ENCODE measurements around the gene FOXRED1.

The FOXRED1 gene

GRCh38 chr11:126310992-126311310, 42.0 kb downstream of the FOXRED1 start:
- no peak overlapping the region for H3K4me3 ChIP-seq (ENCODE audit: low read depth, low read length)
- no peak for TF ChIP-seq CTCF (IDR thresholded peaks at IDR 0.05; ENCODE audit: low read depth, low read length)

GRCh38 chr11:126311401-126312291, 42.7 kb downstream of the FOXRED1 start:
- H3K4me3 ChIP-seq (ENCODE audit: low read depth, low read length) = no peak overlapping the region
- no peak for TF ChIP-seq CTCF (IDR thresholded peaks at IDR 0.05; ENCODE audit: low read depth, low read length)

GRCh38 chr11:126312961-126313360, 44.0 kb downstream of the FOXRED1 start:
- H3K4me3 ChIP-seq (ENCODE audit: low read depth, low read length) = no peak overlapping the region
- TF ChIP-seq CTCF (IDR thresholded peaks at IDR 0.05; ENCODE audit: low read depth, low read length) = no peak

- H3K4me3 ChIP-seq (ENCODE audit: low read depth, low read length) = no peak overlapping the region
- no peak for TF ChIP-seq CTCF (IDR thresholded peaks at IDR 0.05; ENCODE audit: low read depth, low read length)
Measured at GRCh38 chr11:126313826-126314225, 44.9 kb downstream of the FOXRED1 start.

GRCh38 chr11:126317432-126317755, 48.4 kb downstream of the FOXRED1 start:
- H3K4me3 ChIP-seq (ENCODE audit: low read depth, low read length) = no peak overlapping the region; the same call in 1 of the 2 replicates
- no peak for TF ChIP-seq CTCF (IDR thresholded peaks at IDR 0.05; ENCODE audit: low read depth, low read length)

GRCh38 chr11:126317756-126318573, 49.0 kb downstream of the FOXRED1 start:
- no peak for TF ChIP-seq CTCF (IDR thresholded peaks at IDR 0.05; ENCODE audit: low read depth, low read length)
- H3K4me3 ChIP-seq (ENCODE audit: low read depth, low read length) = peak overlapping the region; percentile 29
